ENCODE data around the gene MVD. TPM values are rescaled to one million over a fixed set of nuclear protein-coding genes. Genes with fewer than 3 reads are reported as not detected.

MVD gene
- total RNA-seq, 1 donor from 2014 or later = 64.0 TPM

DNA sequence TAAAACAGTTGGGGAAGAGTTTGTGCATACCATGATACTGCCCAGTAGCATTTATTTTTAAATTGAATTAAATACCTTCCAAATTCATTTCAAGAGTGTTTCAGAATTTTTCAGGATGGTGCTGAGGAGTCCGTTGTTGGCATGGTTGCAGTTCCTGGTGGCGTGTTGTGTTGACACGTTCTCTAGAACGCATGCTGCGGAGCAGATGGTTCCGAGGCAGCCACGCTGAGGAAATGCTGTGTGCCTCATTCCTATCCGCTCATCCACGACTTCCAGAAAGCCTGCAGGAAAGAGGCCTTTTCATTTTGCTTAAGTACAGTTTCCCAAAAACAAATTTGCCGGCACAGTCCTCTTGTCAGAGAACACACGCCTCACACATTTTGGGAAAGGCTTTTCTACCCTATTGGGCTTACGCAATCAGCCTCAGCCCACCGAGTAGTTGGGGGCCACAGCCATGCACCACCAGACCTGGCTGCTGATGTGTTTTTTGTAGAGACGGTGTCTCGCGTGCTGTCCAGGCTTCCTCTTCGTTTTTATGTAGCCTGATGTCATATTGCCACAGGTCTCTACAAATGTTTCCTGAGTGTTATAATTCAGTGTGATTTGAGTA is 56.6 kb downstream of the MVD start:
- Mint-ChIP-seq H3K9me3 (no peaks in the 10 kb centered on the region), H3K36me3 (peaks cover 41% of the 10 kb centered on the region), H3K27me3 (ENCODE audit: low read depth) (no peaks in the 10 kb centered on the region), H3K4me1 (no peaks in the 10 kb centered on the region), H3K27ac (no peak overlapping the region), H3K4me3 (no peak overlapping the region)
- DNase-seq (ENCODE audit: low spot score in 2 of 2, unreplicated experiment in 2 of 2) = no peak
- no peak for TF ChIP-seq CTCF (IDR thresholded peaks at IDR 0.05; ENCODE audit: unreplicated experiment)

GRCh38 chr16:88605186-88606147 is 57.4 kb downstream of the MVD start:
- Mint-ChIP-seq H3K27ac (no peak overlapping the region), H3K27me3 (ENCODE audit: low read depth) (no peaks in the 10 kb centered on the region)

GRCh38 chr16:88602091-88602490 is 60.8 kb downstream of the MVD start:
- peaks cover 37% of the 10 kb centered on the region for H3K36me3 Mint-ChIP-seq
- DNase-seq (ENCODE audit: low spot score in 2 of 2, unreplicated experiment in 2 of 2) = no peak
- no peak overlapping the region for H3K4me3 Mint-ChIP-seq
- H3K4me1 Mint-ChIP-seq = no peaks in the 10 kb centered on the region
- H3K9me3 Mint-ChIP-seq = no peaks in the 10 kb centered on the region
- no peak overlapping the region for H3K27ac Mint-ChIP-seq
- TF ChIP-seq CTCF (IDR thresholded peaks at IDR 0.05; ENCODE audit: unreplicated experiment) = no peak
- H3K27me3 Mint-ChIP-seq (ENCODE audit: low read depth) = no peaks in the 10 kb centered on the region

More at GRCh38 chr16:88605186-88606147, 57.4 kb downstream of the MVD start:
- Mint-ChIP-seq H3K4me1 (no peaks in the 10 kb centered on the region), H3K9me3 (no peaks in the 10 kb centered on the region), H3K36me3 (peaks cover 43% of the 10 kb centered on the region), H3K4me3 (no peak overlapping the region)
- no peak for TF ChIP-seq CTCF (IDR thresholded peaks at IDR 0.05; ENCODE audit: unreplicated experiment)
- no peak for DNase-seq (ENCODE audit: low spot score in 2 of 2, unreplicated experiment in 2 of 2)

Other genes with a start within 250 kb of the MVD start
- gene ZFPM1, start 209.8 kb downstream of the MVD start, total RNA-seq = 51.1 to 56.2 TPM (median 52.6 TPM) in 3 replicates
- 59.9 to 64.9 TPM (median 62.2 TPM) in 3 replicates for gene ZC3H18, start 92.7 kb downstream of the MVD start, total RNA-seq
- gene IL17C, start 24.5 kb downstream of the MVD start, total RNA-seq = 0.23 TPM in 1 of 3 replicates, not detected in the others
- 116 to 127 TPM (median 121 TPM) in 3 replicates for gene CYBA, start 12.0 kb downstream of the MVD start, total RNA-seq
- gene SNAI3, start 23.4 kb upstream of the MVD start, total RNA-seq = 0.29 to 0.69 TPM (median 0.43 TPM) in 3 replicates
- 20.9 to 22.9 TPM (median 21.4 TPM) in 3 replicates for gene RNF166, start 43.3 kb upstream of the MVD start, total RNA-seq
- 22.2 to 28.2 TPM (median 22.2 TPM) in 3 replicates for gene CTU2, start 43.4 kb upstream of the MVD start, total RNA-seq
- 148 to 160 TPM (median 151 TPM) in 3 replicates for gene PIEZO1, start 122.1 kb upstream of the MVD start, total RNA-seq
- 14.1 to 15.9 TPM (median 14.6 TPM) in 3 replicates for gene CDT1, start 140.7 kb upstream of the MVD start, total RNA-seq
- gene APRT, start 148.8 kb upstream of the MVD start, total RNA-seq = 95.9 to 99.2 TPM (median 96.2 TPM) in 3 replicates
- 41.3 to 44.7 TPM (median 42.4 TPM) in 3 replicates for gene GALNS, start 193.9 kb upstream of the MVD start, total RNA-seq
- 88.2 to 101 TPM (median 96.3 TPM) in 3 replicates for gene TRAPPC2L, start 194.0 kb upstream of the MVD start, total RNA-seq
- gene PABPN1L, start 203.6 kb upstream of the MVD start, total RNA-seq = 0.22 to 0.41 TPM (median 0.40 TPM) in 3 replicates

Data from mesothelial cell of epicardium (in vitro differentiated cells).